PC-9 (cell line): ENCODE results near the gene PPP2R2C. TPM values are rescaled to one million over a fixed set of nuclear protein-coding genes. Genes with fewer than 3 reads are reported as not detected.

Source experiments
- BruUV-seq: library from RNA; stranded (reverse); fragments of 400-500 nt; replicated peaks from 2 replicates; lab custom pipeline; 2021; lab: Mats Ljungman, UMichigan
- CTCF ChIA-PET: fragments of 300-600 bp; sonication (Branson Sonifier 250); formaldehyde crosslinking; loops from one replicate; lab custom pipeline; 2022; ENCODE audit warnings: antibody characterized with exemption; lab: Charles Lee
- POLR2A ChIA-PET: fragments of 300-600 bp; sonication (Branson Sonifier 250); formaldehyde crosslinking; loops from one replicate; lab custom pipeline; 2022; ENCODE audit warnings: antibody characterized with exemption; ENCODE audit not compliant: unreplicated experiment; lab: Charles Lee
- DNase-seq, 2 experiments: peaks; one replicate each; pipeline versions ENCODE4 v3.0.0 to v3.0.0-alpha.2; 2015 to 2022; ENCODE audit warnings: mixed read lengths in 1 of 2
- H2AFZ ChIP-seq: fragments of 200-600 bp; sonication (generic); 2 replicates; pipeline ENCODE4 v1.8.1; 2017; ENCODE audit warnings: antibody characterized with exemption
- H3F3A ChIP-seq: fragments of 200-600 bp; sonication (generic); 2 replicates; pipeline ENCODE4 v1.8.1; 2017; ENCODE audit warnings: antibody characterized with exemption, mild to moderate bottlenecking, low read depth; ENCODE audit not compliant: insufficient read depth
- H3K27ac ChIP-seq: fragments of 200-600 bp; sonication (generic); 2 replicates; pipeline ENCODE4 v1.6.1; 2016; ENCODE audit warnings: mixed run types
- H3K27me3 ChIP-seq: fragments of 200-600 bp; sonication (generic); 2 replicates; pipeline ENCODE4 v1.6.1; 2016; ENCODE audit warnings: low read depth, mixed run types; ENCODE audit not compliant: insufficient read depth
- H3K36me3 ChIP-seq: fragments of 200-600 bp; sonication (generic); 2 replicates; pipeline ENCODE4 v1.6.1; 2016; ENCODE audit warnings: low read depth, mixed run types
- H3K4me1 ChIP-seq: fragments of 200-600 bp; sonication (generic); replicated peaks from 2 replicates; pipeline ENCODE4 v1.6.1; 2016; ENCODE audit warnings: mixed run types; ENCODE audit not compliant: insufficient read depth
- H3K4me2 ChIP-seq: fragments of 200-600 bp; sonication (generic); 2 replicates; pipeline ENCODE4 v1.6.1; 2017; ENCODE audit warnings: mixed run types
- H3K4me3 ChIP-seq: fragments of 200-600 bp; sonication (generic); 2 replicates; pipeline ENCODE4 v1.6.1; 2016; ENCODE audit warnings: mixed run types
- H3K79me2 ChIP-seq: fragments of 200-600 bp; sonication (generic); 2 replicates; pipeline ENCODE4 v1.6.1; 2017; ENCODE audit warnings: low read depth, mixed run types
- H3K9me2 ChIP-seq: fragments of 200-600 bp; sonication (generic); 2 replicates; pipeline ENCODE4 v1.8.1; 2017; ENCODE audit warnings: mild to moderate bottlenecking; ENCODE audit not compliant: insufficient read depth
- H3K9me3 ChIP-seq: fragments of 200-600 bp; sonication (generic); 2 replicates; pipeline ENCODE4 v1.8.1; 2016; ENCODE audit warnings: low read depth; ENCODE audit not compliant: insufficient read depth
- H4K20me1 ChIP-seq: fragments of 200-600 bp; sonication (generic); 2 replicates; pipeline ENCODE4 v1.8.1; 2017; ENCODE audit not compliant: insufficient read depth
- EZH2 ChIP-seq: fragments of 200-600 bp; sonication (generic); IDR thresholded peaks from 2 replicates; pipeline ENCODE4 v1.8.0; 2017; ENCODE audit warnings: antibody characterized with exemption, low read depth
- intact Hi-C: fragments of 100-400 bp; cut with micrococcal nuclease; formaldehyde crosslinking; loops from one replicate; pipeline ENCODE4 v1.10.0; 2022; ENCODE audit not compliant: unreplicated experiment
- total RNA-seq: library from RNA; stranded (reverse); gene quantifications from 2 replicates; pipeline ENCODE4 v1.2.3, GENCODE V29; 2021
- TF ChIP-seq, protein P1 (sequence below): fragments of 200-600 bp; sonication (generic); conservative IDR thresholded peaks from 2 replicates; pipeline ENCODE4 v1.6.1; 2017; ENCODE audit warnings: mixed run types, antibody characterized with exemption, mild to moderate bottlenecking, moderate library complexity

Gene PPP2R2C
- total RNA-seq, 1 experiment from 2014 or later: 40.9 TPM

DNA sequence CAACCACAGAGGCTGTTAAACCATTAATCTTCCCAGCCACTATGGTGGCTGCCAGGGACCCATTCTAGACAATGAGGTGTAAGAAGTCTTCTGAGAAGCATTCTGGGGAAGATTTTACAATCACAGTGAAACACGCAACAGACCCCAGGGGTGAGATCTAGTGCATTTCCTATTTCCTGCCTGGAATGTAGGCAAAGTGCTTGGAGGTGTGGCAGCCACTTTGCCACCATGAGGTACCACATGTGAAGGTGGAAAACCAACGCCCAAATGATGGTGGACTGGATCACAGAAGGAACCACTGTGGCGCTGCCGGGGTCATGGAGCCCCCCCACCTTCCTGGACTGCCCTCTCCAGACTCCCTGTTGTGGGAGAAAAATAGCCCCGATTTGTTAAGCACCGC is 140.9 kb downstream of the PPP2R2C start:
- H3F3A ChIP-seq: no peaks in the 10 kb centered on the region
- no peak for DNase-seq
- intact Hi-C loops: no loop called here
- H3K9me2 ChIP-seq: no peaks in the 10 kb centered on the region
- no peak overlapping the region for H3K4me3 ChIP-seq
- 0 out of 2 replicates have a peak, but pooled peaks cover 3% of the 10 kb centered on the region for H3K4me1 ChIP-seq
- no peaks in the 10 kb centered on the region for H3K36me3 ChIP-seq
- no peak overlapping the region for H3K4me2 ChIP-seq
- no peaks in the 10 kb centered on the region for H3K27me3 ChIP-seq
- 0 out of 2 replicates have a peak, but pooled peaks cover 3% of the 10 kb centered on the region for H4K20me1 ChIP-seq
- no peak overlapping the region for H2AFZ ChIP-seq
- H3K27ac ChIP-seq: no peak overlapping the region
- BruUV-seq: no TSS peak
- no peaks in the 10 kb centered on the region for H3K9me3 ChIP-seq
- TF ChIP-seq, protein P1, sequence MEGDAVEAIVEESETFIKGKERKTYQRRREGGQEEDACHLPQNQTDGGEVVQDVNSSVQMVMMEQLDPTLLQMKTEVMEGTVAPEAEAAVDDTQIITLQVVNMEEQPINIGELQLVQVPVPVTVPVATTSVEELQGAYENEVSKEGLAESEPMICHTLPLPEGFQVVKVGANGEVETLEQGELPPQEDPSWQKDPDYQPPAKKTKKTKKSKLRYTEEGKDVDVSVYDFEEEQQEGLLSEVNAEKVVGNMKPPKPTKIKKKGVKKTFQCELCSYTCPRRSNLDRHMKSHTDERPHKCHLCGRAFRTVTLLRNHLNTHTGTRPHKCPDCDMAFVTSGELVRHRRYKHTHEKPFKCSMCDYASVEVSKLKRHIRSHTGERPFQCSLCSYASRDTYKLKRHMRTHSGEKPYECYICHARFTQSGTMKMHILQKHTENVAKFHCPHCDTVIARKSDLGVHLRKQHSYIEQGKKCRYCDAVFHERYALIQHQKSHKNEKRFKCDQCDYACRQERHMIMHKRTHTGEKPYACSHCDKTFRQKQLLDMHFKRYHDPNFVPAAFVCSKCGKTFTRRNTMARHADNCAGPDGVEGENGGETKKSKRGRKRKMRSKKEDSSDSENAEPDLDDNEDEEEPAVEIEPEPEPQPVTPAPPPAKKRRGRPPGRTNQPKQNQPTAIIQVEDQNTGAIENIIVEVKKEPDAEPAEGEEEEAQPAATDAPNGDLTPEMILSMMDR: no peak
- TF ChIP-seq EZH2: no peak
- ChIA-PET CTCF (interaction anchor here (0.6 to 3.4 kb wide), 6 partner anchors 67 to 673 kb away, joined by 3 to 24 read pairs (median 4); no protein-coding TSS in a partner anchor), POLR2A (no interaction called here)
- H3K79me2 ChIP-seq: no peaks in the 10 kb centered on the region

GRCh38 chr4:6331018-6331417 is 141.4 kb downstream of the PPP2R2C start:
- 0 out of 2 replicates have a peak, but pooled peaks cover 3% of the 10 kb centered on the region for H3K4me1 ChIP-seq

DNA sequence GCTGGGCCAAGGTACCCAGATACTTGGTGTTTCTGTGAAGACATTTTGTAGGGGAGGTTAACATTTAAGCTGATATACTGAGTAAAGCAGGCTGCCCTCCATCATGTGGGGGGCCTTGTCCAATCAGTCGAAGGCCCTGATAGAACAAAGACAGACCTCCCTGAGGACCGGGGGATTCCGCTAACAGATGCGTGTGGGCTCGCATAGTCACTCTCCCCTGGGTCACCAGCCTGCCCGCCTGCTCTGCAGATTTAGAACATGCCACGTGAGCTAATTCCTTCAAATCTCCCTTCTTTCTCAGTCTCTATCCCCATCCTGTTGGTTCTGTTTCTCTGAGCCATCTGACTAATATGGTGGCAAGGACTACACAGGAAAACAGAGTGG is 142.0 kb downstream of the PPP2R2C start:
- DNase-seq: no peak
- no peaks in the 10 kb centered on the region for H3K9me2 ChIP-seq
- no peak overlapping the region for H3K4me2 ChIP-seq
- no peaks in the 10 kb centered on the region for H3K36me3 ChIP-seq
- H3K79me2 ChIP-seq: no peaks in the 10 kb centered on the region
- H3K27me3 ChIP-seq: no peaks in the 10 kb centered on the region
- H2AFZ ChIP-seq: no peak overlapping the region
- CTCF ChIA-PET: interaction anchor here (1.0 to 3.4 kb wide), 2 partner anchors 66 to 80 kb away, joined by 3 to 24 read pairs; no protein-coding TSS in a partner anchor
- H3K4me3 ChIP-seq: no peak overlapping the region
- POLR2A ChIA-PET: no interaction called here
- TF ChIP-seq, protein P1: no peak
- no peak for TF ChIP-seq EZH2
- BruUV-seq: no TSS peak
- intact Hi-C loops: no loop called here
- H3K27ac ChIP-seq: no peak overlapping the region
- no peaks in the 10 kb centered on the region for H3K9me3 ChIP-seq
- 0 out of 2 replicates have a peak, but pooled peaks cover 3% of the 10 kb centered on the region for H3K4me1 ChIP-seq
- H4K20me1 ChIP-seq: 0 out of 2 replicates have a peak, but pooled peaks cover 3% of the 10 kb centered on the region
- H3F3A ChIP-seq: no peaks in the 10 kb centered on the region

More at GRCh38 chr4:6331018-6331417, 141.4 kb downstream of the PPP2R2C start:
- Histone ChIP-seq H3K27me3 (no peaks in the 10 kb centered on the region), H3K27ac (no peak overlapping the region), H3F3A (no peaks in the 10 kb centered on the region), H3K36me3 (no peaks in the 10 kb centered on the region), H3K79me2 (no peaks in the 10 kb centered on the region), H3K4me3 (no peak overlapping the region), H3K4me2 (no peak overlapping the region), H4K20me1 (0 out of 2 replicates have a peak, but pooled peaks cover 3% of the 10 kb centered on the region), H3K9me3 (no peaks in the 10 kb centered on the region), H2AFZ (no peak overlapping the region), H3K9me2 (no peaks in the 10 kb centered on the region)
- ChIA-PET CTCF (interaction anchor here (0.6 to 3.4 kb wide), 4 partner anchors 67 to 672 kb away, joined by 3 to 24 read pairs (median 4); no protein-coding TSS in a partner anchor), POLR2A (no interaction called here)
- no TSS peak for BruUV-seq
- no peak for DNase-seq
- intact Hi-C loops: no loop called here
- TF ChIP-seq, protein P1: peak; percentile 79
- no peak for TF ChIP-seq EZH2
